ENCODE results near the gene LAMB1.

DNA sequence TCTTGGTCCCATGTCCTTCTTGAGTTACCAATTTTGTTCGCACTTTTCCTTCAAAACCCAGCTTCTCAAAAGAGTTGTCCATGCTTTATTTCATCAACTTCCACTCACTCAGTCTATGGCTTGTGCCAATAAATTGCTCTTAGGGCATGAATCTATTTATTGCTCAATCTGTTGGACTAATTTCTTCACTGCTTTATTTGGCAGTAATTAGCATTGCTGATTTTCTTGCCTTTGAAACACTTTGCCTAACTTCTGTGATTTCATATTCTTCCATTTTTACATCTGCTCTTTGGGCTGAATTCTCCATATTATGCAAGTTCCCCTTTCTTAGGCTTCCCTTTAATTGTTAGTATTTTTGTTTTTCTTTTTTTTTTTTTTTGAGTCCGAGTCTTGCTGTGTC lies 95.2 kb downstream of the LAMB1 start:
- TF ChIP-seq POLR2AphosphoS5 (IDR thresholded peaks at IDR 0.05; ENCODE audit: low read depth) (no peak), GABPA (IDR thresholded peaks at IDR 0.05; ENCODE audit: low read depth) (no peak), SPI1 (IDR thresholded peaks at IDR 0.05; ENCODE audit: borderline replicate concordance, low read depth) (peak; percentile 71; the same call in 1 of the 2 replicates)
- TF ChIP-seq, protein P1, sequence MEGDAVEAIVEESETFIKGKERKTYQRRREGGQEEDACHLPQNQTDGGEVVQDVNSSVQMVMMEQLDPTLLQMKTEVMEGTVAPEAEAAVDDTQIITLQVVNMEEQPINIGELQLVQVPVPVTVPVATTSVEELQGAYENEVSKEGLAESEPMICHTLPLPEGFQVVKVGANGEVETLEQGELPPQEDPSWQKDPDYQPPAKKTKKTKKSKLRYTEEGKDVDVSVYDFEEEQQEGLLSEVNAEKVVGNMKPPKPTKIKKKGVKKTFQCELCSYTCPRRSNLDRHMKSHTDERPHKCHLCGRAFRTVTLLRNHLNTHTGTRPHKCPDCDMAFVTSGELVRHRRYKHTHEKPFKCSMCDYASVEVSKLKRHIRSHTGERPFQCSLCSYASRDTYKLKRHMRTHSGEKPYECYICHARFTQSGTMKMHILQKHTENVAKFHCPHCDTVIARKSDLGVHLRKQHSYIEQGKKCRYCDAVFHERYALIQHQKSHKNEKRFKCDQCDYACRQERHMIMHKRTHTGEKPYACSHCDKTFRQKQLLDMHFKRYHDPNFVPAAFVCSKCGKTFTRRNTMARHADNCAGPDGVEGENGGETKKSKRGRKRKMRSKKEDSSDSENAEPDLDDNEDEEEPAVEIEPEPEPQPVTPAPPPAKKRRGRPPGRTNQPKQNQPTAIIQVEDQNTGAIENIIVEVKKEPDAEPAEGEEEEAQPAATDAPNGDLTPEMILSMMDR (IDR thresholded peaks at IDR 0.05; ENCODE audit: insufficient read depth, low read length), result no peak
- TF ChIP-seq, protein P2, sequence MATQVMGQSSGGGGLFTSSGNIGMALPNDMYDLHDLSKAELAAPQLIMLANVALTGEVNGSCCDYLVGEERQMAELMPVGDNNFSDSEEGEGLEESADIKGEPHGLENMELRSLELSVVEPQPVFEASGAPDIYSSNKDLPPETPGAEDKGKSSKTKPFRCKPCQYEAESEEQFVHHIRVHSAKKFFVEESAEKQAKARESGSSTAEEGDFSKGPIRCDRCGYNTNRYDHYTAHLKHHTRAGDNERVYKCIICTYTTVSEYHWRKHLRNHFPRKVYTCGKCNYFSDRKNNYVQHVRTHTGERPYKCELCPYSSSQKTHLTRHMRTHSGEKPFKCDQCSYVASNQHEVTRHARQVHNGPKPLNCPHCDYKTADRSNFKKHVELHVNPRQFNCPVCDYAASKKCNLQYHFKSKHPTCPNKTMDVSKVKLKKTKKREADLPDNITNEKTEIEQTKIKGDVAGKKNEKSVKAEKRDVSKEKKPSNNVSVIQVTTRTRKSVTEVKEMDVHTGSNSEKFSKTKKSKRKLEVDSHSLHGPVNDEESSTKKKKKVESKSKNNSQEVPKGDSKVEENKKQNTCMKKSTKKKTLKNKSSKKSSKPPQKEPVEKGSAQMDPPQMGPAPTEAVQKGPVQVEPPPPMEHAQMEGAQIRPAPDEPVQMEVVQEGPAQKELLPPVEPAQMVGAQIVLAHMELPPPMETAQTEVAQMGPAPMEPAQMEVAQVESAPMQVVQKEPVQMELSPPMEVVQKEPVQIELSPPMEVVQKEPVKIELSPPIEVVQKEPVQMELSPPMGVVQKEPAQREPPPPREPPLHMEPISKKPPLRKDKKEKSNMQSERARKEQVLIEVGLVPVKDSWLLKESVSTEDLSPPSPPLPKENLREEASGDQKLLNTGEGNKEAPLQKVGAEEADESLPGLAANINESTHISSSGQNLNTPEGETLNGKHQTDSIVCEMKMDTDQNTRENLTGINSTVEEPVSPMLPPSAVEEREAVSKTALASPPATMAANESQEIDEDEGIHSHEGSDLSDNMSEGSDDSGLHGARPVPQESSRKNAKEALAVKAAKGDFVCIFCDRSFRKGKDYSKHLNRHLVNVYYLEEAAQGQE (IDR thresholded peaks at IDR 0.05; ENCODE audit: insufficient replicate concordance, low read depth), result no peak

Measured in HL-60 (cell line).